ENCODE results near the gene RALGPS1.

- TF ChIP-seq POLR2A (IDR thresholded peaks at IDR 0.05) (no peak), CTCF (IDR thresholded peaks at IDR 0.05) (no peak), POLR2AphosphoS5 (IDR thresholded peaks at IDR 0.05; ENCODE audit: insufficient read depth in 1 of 2, low read depth in 1 of 2) (no peak)
These were observed 8.5 kb upstream of the RALGPS1 start for GRCh38 chr9:126906091-126906490.

Data from vagina (tissue), 2 donors.